A673 (cell line): ENCODE measurements around the gene SUMO3.

Experiments
- EZH2 ChIP-seq: fragments of 200-600 bp; sonication (generic); IDR thresholded peaks from 2 replicates; pipeline ENCODE4 v1.6.1; 2017; ENCODE audit warnings: borderline replicate concordance, low read depth, mild to moderate bottlenecking, mixed read lengths, antibody characterized with exemption, low read length; ENCODE audit not compliant: poor library complexity, severe bottlenecking
- TF ChIP-seq, protein P1 (sequence below): fragments of 300-800, 200-600 bp; sonication (generic); conservative IDR thresholded peaks from 2 replicates; pipeline ENCODE4 v1.5.1; 2017; ENCODE audit warnings: low read depth, mild to moderate bottlenecking, antibody characterized with exemption, low read length, moderate library complexity, mixed read lengths

DNA sequence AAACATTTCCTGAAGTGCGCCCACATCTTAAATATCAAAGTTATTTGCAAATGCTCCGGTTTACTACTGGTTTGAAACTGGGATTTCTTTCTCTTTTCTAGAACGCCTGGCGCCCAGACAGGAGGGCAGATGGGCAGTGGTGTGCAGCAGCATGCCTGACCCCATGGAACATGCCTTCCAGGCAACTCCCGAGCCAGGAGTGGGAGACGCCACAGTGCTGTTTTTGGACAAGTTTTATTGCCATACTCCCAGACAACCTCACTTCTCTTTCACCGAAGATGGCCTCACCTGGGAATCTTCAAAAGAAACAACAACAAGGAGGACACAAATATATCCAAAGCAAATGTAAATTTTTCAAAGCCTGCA lies 37.7 kb downstream of the SUMO3 start:
- TF ChIP-seq, protein P1, sequence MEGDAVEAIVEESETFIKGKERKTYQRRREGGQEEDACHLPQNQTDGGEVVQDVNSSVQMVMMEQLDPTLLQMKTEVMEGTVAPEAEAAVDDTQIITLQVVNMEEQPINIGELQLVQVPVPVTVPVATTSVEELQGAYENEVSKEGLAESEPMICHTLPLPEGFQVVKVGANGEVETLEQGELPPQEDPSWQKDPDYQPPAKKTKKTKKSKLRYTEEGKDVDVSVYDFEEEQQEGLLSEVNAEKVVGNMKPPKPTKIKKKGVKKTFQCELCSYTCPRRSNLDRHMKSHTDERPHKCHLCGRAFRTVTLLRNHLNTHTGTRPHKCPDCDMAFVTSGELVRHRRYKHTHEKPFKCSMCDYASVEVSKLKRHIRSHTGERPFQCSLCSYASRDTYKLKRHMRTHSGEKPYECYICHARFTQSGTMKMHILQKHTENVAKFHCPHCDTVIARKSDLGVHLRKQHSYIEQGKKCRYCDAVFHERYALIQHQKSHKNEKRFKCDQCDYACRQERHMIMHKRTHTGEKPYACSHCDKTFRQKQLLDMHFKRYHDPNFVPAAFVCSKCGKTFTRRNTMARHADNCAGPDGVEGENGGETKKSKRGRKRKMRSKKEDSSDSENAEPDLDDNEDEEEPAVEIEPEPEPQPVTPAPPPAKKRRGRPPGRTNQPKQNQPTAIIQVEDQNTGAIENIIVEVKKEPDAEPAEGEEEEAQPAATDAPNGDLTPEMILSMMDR, result no peak
- no peak for TF ChIP-seq EZH2
